ENCODE measurements around the gene PLA2G2C. TPM values are rescaled to one million over a fixed set of nuclear protein-coding genes. Genes with fewer than 3 reads are reported as not detected.

The PLA2G2C gene
- total RNA-seq, 1 experiment from 2014 or later = not detected

DNA sequence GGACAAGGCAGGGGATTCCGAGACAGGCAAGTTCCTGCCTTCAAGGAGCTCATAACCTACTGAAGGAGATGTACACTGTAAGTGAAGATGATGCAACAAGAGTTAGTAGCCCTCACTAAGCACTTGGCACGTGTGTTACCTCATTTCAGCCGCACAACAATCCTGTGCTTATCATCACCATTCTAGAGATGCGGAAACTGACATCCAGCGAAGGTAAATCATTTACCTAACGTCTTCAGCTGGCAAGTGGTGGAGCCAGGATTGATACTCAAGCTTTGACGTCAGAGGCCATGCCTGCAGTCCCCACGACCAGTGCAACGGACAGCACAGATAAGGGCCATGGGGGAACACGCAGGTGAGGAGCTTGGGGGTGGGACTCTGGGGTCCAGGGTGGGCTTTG, 3.3 kb downstream of the PLA2G2C start (continued):
- TF ChIP-seq, protein P1, sequence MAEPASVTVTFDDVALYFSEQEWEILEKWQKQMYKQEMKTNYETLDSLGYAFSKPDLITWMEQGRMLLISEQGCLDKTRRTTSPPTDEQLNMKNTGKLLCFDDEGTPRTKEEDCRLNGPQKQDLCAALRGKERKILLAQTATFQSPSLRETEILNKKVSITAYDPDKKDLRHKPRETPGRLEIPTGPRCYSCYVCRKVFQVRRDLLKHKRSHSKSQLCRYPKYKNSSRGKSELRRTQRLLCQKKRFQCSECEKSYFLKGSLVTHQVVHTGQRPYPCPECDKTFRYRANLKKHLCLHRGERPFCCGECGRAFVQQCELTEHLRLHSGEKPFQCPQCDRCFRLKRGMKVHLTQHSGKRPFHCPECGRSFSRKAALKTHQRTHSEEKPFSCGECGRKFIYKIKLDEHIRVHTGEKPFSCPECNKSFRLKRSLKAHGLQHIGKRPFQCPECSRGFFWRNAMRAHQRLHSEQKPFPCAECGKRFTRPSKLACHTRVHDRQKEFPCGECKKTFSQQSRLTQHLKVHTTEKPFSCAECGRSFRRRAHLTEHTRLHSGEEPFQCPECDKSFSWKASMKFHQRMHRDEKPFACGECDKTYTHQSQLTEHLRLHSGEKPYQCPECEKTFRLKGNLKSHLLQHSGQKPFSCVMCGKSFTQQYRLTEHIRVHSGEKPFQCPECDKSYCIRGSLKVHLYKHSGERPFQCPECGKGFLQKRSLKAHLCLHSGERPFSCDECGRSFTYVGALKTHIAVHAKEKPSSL (CRISPR knock-in tag; conservative IDR thresholded peaks at IDR 0.05) = no peak
- TF ChIP-seq, protein P2, sequence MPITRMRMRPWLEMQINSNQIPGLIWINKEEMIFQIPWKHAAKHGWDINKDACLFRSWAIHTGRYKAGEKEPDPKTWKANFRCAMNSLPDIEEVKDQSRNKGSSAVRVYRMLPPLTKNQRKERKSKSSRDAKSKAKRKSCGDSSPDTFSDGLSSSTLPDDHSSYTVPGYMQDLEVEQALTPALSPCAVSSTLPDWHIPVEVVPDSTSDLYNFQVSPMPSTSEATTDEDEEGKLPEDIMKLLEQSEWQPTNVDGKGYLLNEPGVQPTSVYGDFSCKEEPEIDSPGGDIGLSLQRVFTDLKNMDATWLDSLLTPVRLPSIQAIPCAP (CRISPR knock-in tag; IDR thresholded peaks at IDR 0.05) = no peak
- TF ChIP-seq MXD4 (CRISPR knock-in tag; IDR thresholded peaks at IDR 0.05; ENCODE audit: borderline replicate concordance) (no peak), ZNF396 (CRISPR knock-in tag; IDR thresholded peaks at IDR 0.05; ENCODE audit: borderline replicate concordance) (no peak), KAT7 (CRISPR knock-in tag; IDR thresholded peaks at IDR 0.05; ENCODE audit: borderline replicate concordance) (no peak)
- TF ChIP-seq, protein P3, sequence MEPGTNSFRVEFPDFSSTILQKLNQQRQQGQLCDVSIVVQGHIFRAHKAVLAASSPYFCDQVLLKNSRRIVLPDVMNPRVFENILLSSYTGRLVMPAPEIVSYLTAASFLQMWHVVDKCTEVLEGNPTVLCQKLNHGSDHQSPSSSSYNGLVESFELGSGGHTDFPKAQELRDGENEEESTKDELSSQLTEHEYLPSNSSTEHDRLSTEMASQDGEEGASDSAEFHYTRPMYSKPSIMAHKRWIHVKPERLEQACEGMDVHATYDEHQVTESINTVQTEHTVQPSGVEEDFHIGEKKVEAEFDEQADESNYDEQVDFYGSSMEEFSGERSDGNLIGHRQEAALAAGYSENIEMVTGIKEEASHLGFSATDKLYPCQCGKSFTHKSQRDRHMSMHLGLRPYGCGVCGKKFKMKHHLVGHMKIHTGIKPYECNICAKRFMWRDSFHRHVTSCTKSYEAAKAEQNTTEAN (CRISPR knock-in tag; IDR thresholded peaks at IDR 0.05) = no peak
- TF ChIP-seq, protein P4, sequence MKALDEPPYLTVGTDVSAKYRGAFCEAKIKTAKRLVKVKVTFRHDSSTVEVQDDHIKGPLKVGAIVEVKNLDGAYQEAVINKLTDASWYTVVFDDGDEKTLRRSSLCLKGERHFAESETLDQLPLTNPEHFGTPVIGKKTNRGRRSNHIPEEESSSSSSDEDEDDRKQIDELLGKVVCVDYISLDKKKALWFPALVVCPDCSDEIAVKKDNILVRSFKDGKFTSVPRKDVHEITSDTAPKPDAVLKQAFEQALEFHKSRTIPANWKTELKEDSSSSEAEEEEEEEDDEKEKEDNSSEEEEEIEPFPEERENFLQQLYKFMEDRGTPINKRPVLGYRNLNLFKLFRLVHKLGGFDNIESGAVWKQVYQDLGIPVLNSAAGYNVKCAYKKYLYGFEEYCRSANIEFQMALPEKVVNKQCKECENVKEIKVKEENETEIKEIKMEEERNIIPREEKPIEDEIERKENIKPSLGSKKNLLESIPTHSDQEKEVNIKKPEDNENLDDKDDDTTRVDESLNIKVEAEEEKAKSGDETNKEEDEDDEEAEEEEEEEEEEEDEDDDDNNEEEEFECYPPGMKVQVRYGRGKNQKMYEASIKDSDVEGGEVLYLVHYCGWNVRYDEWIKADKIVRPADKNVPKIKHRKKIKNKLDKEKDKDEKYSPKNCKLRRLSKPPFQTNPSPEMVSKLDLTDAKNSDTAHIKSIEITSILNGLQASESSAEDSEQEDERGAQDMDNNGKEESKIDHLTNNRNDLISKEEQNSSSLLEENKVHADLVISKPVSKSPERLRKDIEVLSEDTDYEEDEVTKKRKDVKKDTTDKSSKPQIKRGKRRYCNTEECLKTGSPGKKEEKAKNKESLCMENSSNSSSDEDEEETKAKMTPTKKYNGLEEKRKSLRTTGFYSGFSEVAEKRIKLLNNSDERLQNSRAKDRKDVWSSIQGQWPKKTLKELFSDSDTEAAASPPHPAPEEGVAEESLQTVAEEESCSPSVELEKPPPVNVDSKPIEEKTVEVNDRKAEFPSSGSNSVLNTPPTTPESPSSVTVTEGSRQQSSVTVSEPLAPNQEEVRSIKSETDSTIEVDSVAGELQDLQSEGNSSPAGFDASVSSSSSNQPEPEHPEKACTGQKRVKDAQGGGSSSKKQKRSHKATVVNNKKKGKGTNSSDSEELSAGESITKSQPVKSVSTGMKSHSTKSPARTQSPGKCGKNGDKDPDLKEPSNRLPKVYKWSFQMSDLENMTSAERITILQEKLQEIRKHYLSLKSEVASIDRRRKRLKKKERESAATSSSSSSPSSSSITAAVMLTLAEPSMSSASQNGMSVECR (CRISPR knock-in tag; IDR thresholded peaks at IDR 0.05; ENCODE audit: borderline replicate concordance) = no peak
- TF ChIP-seq, protein P5, sequence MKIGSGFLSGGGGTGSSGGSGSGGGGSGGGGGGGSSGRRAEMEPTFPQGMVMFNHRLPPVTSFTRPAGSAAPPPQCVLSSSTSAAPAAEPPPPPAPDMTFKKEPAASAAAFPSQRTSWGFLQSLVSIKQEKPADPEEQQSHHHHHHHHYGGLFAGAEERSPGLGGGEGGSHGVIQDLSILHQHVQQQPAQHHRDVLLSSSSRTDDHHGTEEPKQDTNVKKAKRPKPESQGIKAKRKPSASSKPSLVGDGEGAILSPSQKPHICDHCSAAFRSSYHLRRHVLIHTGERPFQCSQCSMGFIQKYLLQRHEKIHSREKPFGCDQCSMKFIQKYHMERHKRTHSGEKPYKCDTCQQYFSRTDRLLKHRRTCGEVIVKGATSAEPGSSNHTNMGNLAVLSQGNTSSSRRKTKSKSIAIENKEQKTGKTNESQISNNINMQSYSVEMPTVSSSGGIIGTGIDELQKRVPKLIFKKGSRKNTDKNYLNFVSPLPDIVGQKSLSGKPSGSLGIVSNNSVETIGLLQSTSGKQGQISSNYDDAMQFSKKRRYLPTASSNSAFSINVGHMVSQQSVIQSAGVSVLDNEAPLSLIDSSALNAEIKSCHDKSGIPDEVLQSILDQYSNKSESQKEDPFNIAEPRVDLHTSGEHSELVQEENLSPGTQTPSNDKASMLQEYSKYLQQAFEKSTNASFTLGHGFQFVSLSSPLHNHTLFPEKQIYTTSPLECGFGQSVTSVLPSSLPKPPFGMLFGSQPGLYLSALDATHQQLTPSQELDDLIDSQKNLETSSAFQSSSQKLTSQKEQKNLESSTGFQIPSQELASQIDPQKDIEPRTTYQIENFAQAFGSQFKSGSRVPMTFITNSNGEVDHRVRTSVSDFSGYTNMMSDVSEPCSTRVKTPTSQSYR (CRISPR knock-in tag; IDR thresholded peaks at IDR 0.05) = no peak
- TF ChIP-seq, protein P6, sequence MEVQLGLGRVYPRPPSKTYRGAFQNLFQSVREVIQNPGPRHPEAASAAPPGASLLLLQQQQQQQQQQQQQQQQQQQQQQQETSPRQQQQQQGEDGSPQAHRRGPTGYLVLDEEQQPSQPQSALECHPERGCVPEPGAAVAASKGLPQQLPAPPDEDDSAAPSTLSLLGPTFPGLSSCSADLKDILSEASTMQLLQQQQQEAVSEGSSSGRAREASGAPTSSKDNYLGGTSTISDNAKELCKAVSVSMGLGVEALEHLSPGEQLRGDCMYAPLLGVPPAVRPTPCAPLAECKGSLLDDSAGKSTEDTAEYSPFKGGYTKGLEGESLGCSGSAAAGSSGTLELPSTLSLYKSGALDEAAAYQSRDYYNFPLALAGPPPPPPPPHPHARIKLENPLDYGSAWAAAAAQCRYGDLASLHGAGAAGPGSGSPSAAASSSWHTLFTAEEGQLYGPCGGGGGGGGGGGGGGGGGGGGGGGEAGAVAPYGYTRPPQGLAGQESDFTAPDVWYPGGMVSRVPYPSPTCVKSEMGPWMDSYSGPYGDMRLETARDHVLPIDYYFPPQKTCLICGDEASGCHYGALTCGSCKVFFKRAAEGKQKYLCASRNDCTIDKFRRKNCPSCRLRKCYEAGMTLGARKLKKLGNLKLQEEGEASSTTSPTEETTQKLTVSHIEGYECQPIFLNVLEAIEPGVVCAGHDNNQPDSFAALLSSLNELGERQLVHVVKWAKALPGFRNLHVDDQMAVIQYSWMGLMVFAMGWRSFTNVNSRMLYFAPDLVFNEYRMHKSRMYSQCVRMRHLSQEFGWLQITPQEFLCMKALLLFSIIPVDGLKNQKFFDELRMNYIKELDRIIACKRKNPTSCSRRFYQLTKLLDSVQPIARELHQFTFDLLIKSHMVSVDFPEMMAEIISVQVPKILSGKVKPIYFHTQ (CRISPR knock-in tag; IDR thresholded peaks at IDR 0.05) = no peak

DNA sequence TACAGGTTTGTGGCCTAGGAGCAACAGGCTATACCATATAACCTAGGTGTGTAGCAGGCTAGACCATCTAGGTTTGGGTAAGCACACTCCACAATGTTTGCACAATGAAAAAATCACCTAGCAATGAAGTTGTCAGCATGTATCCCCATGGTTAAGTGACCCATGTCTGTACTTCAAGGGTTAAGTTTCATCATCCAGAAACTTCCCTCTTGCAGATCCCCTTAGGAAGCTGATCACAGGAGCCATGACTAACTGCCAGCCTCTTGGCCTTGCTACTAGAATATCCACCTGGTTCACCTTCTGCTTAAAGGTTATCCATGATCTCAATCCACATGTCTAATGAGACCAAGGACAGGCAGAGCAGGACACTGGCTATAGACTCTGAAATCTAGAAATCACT, 3.9 kb downstream of the PLA2G2C start:
- H3K36me3 Mint-ChIP-seq = no peaks in the 10 kb centered on the region
- no peak for DNase-seq (ENCODE audit: low spot score)
- no peak for ATAC-seq
- H3K4me3 Mint-ChIP-seq = no peak overlapping the region
- peaks cover 14% of the 10 kb centered on the region for H3K9me3 Mint-ChIP-seq
- H3K27ac Mint-ChIP-seq = no peak overlapping the region
- ChIA-PET POLR2A (no interaction called here), CTCF (interaction anchor here (1.2 kb wide), 2 partner anchors 12 to 16 kb away, joined by 3 to 5 read pairs; no protein-coding TSS in a partner anchor)
- peaks cover 60% of the 10 kb centered on the region for H3K27me3 Mint-ChIP-seq (ENCODE audit: low read depth)
- peaks cover 22% of the 10 kb centered on the region for H3K4me1 Mint-ChIP-seq
- TF ChIP-seq ZNF232 (CRISPR knock-in tag; IDR thresholded peaks at IDR 0.05) = no peak
- TF ChIP-seq, protein P7, sequence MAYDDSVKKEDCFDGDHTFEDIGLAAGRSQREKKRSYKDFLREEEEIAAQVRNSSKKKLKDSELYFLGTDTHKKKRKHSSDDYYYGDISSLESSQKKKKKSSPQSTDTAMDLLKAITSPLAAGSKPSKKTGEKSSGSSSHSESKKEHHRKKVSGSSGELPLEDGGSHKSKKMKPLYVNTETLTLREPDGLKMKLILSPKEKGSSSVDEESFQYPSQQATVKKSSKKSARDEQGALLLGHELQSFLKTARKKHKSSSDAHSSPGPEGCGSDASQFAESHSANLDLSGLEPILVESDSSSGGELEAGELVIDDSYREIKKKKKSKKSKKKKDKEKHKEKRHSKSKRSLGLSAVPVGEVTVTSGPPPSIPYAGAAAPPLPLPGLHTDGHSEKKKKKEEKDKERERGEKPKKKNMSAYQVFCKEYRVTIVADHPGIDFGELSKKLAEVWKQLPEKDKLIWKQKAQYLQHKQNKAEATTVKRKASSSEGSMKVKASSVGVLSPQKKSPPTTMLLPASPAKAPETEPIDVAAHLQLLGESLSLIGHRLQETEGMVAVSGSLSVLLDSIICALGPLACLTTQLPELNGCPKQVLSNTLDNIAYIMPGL (CRISPR knock-in tag; IDR thresholded peaks at IDR 0.05) = no peak
- TF ChIP-seq FOXP1 (CRISPR knock-in tag; IDR thresholded peaks at IDR 0.05; ENCODE audit: borderline replicate concordance) = no peak
- TF ChIP-seq, protein P8, sequence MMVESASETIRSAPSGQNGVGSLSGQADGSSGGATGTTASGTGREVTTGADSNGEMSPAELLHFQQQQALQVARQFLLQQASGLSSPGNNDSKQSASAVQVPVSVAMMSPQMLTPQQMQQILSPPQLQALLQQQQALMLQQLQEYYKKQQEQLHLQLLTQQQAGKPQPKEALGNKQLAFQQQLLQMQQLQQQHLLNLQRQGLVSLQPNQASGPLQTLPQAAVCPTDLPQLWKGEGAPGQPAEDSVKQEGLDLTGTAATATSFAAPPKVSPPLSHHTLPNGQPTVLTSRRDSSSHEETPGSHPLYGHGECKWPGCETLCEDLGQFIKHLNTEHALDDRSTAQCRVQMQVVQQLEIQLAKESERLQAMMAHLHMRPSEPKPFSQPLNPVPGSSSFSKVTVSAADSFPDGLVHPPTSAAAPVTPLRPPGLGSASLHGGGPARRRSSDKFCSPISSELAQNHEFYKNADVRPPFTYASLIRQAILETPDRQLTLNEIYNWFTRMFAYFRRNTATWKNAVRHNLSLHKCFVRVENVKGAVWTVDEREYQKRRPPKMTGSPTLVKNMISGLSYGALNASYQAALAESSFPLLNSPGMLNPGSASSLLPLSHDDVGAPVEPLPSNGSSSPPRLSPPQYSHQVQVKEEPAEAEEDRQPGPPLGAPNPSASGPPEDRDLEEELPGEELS (CRISPR knock-in tag; IDR thresholded peaks at IDR 0.05) = no peak
- TF ChIP-seq, protein P9, sequence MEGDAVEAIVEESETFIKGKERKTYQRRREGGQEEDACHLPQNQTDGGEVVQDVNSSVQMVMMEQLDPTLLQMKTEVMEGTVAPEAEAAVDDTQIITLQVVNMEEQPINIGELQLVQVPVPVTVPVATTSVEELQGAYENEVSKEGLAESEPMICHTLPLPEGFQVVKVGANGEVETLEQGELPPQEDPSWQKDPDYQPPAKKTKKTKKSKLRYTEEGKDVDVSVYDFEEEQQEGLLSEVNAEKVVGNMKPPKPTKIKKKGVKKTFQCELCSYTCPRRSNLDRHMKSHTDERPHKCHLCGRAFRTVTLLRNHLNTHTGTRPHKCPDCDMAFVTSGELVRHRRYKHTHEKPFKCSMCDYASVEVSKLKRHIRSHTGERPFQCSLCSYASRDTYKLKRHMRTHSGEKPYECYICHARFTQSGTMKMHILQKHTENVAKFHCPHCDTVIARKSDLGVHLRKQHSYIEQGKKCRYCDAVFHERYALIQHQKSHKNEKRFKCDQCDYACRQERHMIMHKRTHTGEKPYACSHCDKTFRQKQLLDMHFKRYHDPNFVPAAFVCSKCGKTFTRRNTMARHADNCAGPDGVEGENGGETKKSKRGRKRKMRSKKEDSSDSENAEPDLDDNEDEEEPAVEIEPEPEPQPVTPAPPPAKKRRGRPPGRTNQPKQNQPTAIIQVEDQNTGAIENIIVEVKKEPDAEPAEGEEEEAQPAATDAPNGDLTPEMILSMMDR (IDR thresholded peaks at IDR 0.05) = no peak

All from WTC11 (cell line).